ENCODE results near the gene METAP1. TPM values are rescaled to one million over a fixed set of nuclear protein-coding genes. Genes with fewer than 3 reads are reported as not detected.
A peak's percentile ranks its signal among the peaks of the same experiment; 100 is the strongest.

Gene METAP1
- total and polyA plus RNA-seq, 4 donors: 9.5 to 16.9 (median 13.4) TPM

- DNase-seq (ENCODE audit: low spot score): no peak
- TF ChIP-seq NR2F2 (IDR thresholded peaks at IDR 0.05): no peak
- TF ChIP-seq TAF1 (conservative IDR thresholded peaks at IDR 0.05): no peak
- TF ChIP-seq HNF4A (conservative IDR thresholded peaks at IDR 0.05): peak in 1 of 2 donors; percentile 22
- TF ChIP-seq GABPA (IDR thresholded peaks at IDR 0.05 in 1 of 2, conservative IDR thresholded peaks at IDR 0.05 in 1 of 2): no peak
- TF ChIP-seq FOXA1 (IDR thresholded peaks at IDR 0.05): no peak
- no peak for TF ChIP-seq MAX (IDR thresholded peaks at IDR 0.05)
- no peak for TF ChIP-seq YY1 (IDR thresholded peaks at IDR 0.05)
- no peak for TF ChIP-seq RAD21 (IDR thresholded peaks at IDR 0.05)
- no peak for TF ChIP-seq FOXA2 (IDR thresholded peaks at IDR 0.05)
- TF ChIP-seq CTCF (IDR thresholded peaks at IDR 0.05; ENCODE audit: low read depth, low read length, missing input control): no peak
- TF ChIP-seq RXRA (IDR thresholded peaks at IDR 0.05): peak in 1 of 2 donors; percentile 12
- no peak for TF ChIP-seq ATF3 (IDR thresholded peaks at IDR 0.05)
- TF ChIP-seq HNF4G (IDR thresholded peaks at IDR 0.05): no peak
- TF ChIP-seq SP1 (IDR thresholded peaks at IDR 0.05): no peak
- no peak for TF ChIP-seq REST (IDR thresholded peaks at IDR 0.05)
- TF ChIP-seq EGR1 (IDR thresholded peaks at IDR 0.05; ENCODE audit: low read depth in 2 of 2): no peak
- peak in 1 of 2 donors; percentile 42 for TF ChIP-seq JUND (IDR thresholded peaks at IDR 0.05)
Measured at GRCh38 chr4:99088023-99088449, 92.5 kb downstream of the METAP1 start.

More at GRCh38 chr4:99088023-99088449, 92.5 kb downstream of the METAP1 start:
- Histone ChIP-seq H3K9me3 (ENCODE audit: control insufficient read depth in 4 of 4, low read length in 3 of 4) (no peaks in the 10 kb centered on the region), H3K9ac (ENCODE audit: low read depth in 1 of 2, low read length in 2 of 2) (peak overlapping the region; percentile 19 to 98), H3K27ac (ENCODE audit: low read depth in 1 of 2, low read length in 2 of 2) (peak overlapping the region; percentile 90 to 94), H3K36me3 (ENCODE audit: control insufficient read depth in 4 of 4, insufficient read depth in 3 of 4, low read depth in 1 of 4, low read length in 3 of 4) (peaks cover 11 to 17% (median 14%) of the 10 kb centered on the region in 4 donors), H3K4me3 (ENCODE audit: low read depth in 1 of 3, low read length in 3 of 3) (peak overlapping the region; percentile 64 to 97 (median 75)), H3K4me1 (ENCODE audit: control insufficient read depth in 4 of 4, insufficient read depth in 4 of 4, low read length in 3 of 4) (peaks cover 4 to 18% (median 13%) of the 10 kb centered on the region in 4 donors), H3K27me3 (ENCODE audit: control insufficient read depth in 4 of 4, insufficient read depth in 4 of 4, low read length in 3 of 4) (no peaks in the 10 kb centered on the region)
- WGBS: 2% methylated on average over 15 of the region's 15 CpGs

Data from liver (tissue), 9 donors.